ENCODE measurements around the gene FRAS1. TPM values are rescaled to one million over a fixed set of nuclear protein-coding genes. Genes with fewer than 3 reads are reported as not detected.

FRAS1 gene
- total and polyA plus RNA-seq, 8 donors = 15.3 to 48.9 (median 40.4) TPM

GRCh38 chr4:78509043-78509442 lies 451.9 kb downstream of the FRAS1 start:
- no peak overlapping the region for H3K4me3 ChIP-seq
- intact Hi-C loops (cut with DNase I) = no loop called here
- no peaks in the 10 kb centered on the region for H3K9me3 ChIP-seq
- no peaks in the 10 kb centered on the region for H3K27me3 ChIP-seq
- H3K4me1 ChIP-seq = no peaks in the 10 kb centered on the region
- no peak for TF ChIP-seq CTCF (IDR thresholded peaks at IDR 0.05)
- peak in 1 of 4 donors; percentile 30 for DNase-seq
- no peaks in the 10 kb centered on the region for H3K36me3 ChIP-seq
- no peak overlapping the region for H3K27ac ChIP-seq
- peak; percentile 67 for ATAC-seq

- ATAC-seq = no peak
- Histone ChIP-seq H3K27ac (no peak overlapping the region), H3K4me3 (no peak overlapping the region), H3K4me1 (no peaks in the 10 kb centered on the region), H3K9me3 (no peaks in the 10 kb centered on the region), H3K36me3 (no peaks in the 10 kb centered on the region), H3K27me3 (no peaks in the 10 kb centered on the region)
- intact Hi-C loops (cut with DNase I) = loop anchor here in 1 of 2 donors (10.0 kb wide), 1 partner anchor 545 kb away; no protein-coding TSS in a partner anchor
- no peak for DNase-seq
- TF ChIP-seq CTCF (IDR thresholded peaks at IDR 0.05) = no peak
Measured at GRCh38 chr4:78510108-78510507, 453.0 kb downstream of the FRAS1 start.

- DNase-seq = no peak
- Histone ChIP-seq H3K27ac (no peak overlapping the region), H3K27me3 (no peaks in the 10 kb centered on the region), H3K4me1 (no peaks in the 10 kb centered on the region), H3K9me3 (no peaks in the 10 kb centered on the region), H3K4me3 (no peak overlapping the region), H3K36me3 (no peaks in the 10 kb centered on the region)
- ATAC-seq = no peak
- TF ChIP-seq CTCF (IDR thresholded peaks at IDR 0.05) = no peak
- intact Hi-C loops (cut with DNase I) = loop anchor here in 1 of 2 donors (10.0 kb wide), 1 partner anchor 546 kb away; no protein-coding TSS in a partner anchor
Measured at GRCh38 chr4:78510681-78511080, 453.6 kb downstream of the FRAS1 start.

GRCh38 chr4:78512357-78512920 lies 455.3 kb downstream of the FRAS1 start:
- Histone ChIP-seq H3K27ac (no peak overlapping the region), H3K4me1 (no peaks in the 10 kb centered on the region), H3K27me3 (no peaks in the 10 kb centered on the region), H3K4me3 (no peak overlapping the region), H3K9me3 (no peaks in the 10 kb centered on the region), H3K36me3 (no peaks in the 10 kb centered on the region)
- intact Hi-C loops (cut with DNase I) = loop anchor here in 1 of 2 donors (10.0 kb wide), 1 partner anchor 548 kb away; no protein-coding TSS in a partner anchor
- TF ChIP-seq CTCF (IDR thresholded peaks at IDR 0.05) = no peak
- DNase-seq (peak in 2 of 4 donors; percentile 37 to 61), ATAC-seq (peak; percentile 84)

GRCh38 chr4:78513411-78513975 lies 456.4 kb downstream of the FRAS1 start:
- no peak for ATAC-seq

More at GRCh38 chr4:78513411-78513975, 456.4 kb downstream of the FRAS1 start:
- no peaks in the 10 kb centered on the region for H3K9me3 ChIP-seq
- DNase-seq = no peak
- H3K4me3 ChIP-seq = no peak overlapping the region
- H3K27me3 ChIP-seq = no peaks in the 10 kb centered on the region
- intact Hi-C loops (cut with DNase I) = loop anchor here in 1 of 2 donors (10.0 kb wide), 1 partner anchor 549 kb away; no protein-coding TSS in a partner anchor
- no peak overlapping the region for H3K27ac ChIP-seq
- no peak for TF ChIP-seq CTCF (IDR thresholded peaks at IDR 0.05)
- H3K4me1 ChIP-seq = no peaks in the 10 kb centered on the region
- H3K36me3 ChIP-seq = no peaks in the 10 kb centered on the region
